Keratinocyte (primary cell): ENCODE data around the gene DMPK. TPM values are rescaled to one million over a fixed set of nuclear protein-coding genes. Genes with fewer than 3 reads are reported as not detected.

Experiments used
- DNase-seq: peaks from one replicate; pipeline ENCODE4 v3.0.0-alpha.2; 2011; ENCODE audit warnings: low read depth, missing footprints, low spot score
- FAIRE-seq: peaks from 2 replicates; lab custom pipeline; 2011; peaks lifted over from hg19 to GRCh38; lab: Jason Lieb, UNC
- H2AFZ ChIP-seq: 2 replicates; pipeline ENCODE4 v1.6.0; 2012; ENCODE audit warnings: low read length, control low read depth, inconsistent platforms; ENCODE audit not compliant: control insufficient read depth
- H3K27ac ChIP-seq: 2 replicates; pipeline ENCODE4 v1.5.1; 2011; ENCODE audit warnings: low read length; ENCODE audit not compliant: control insufficient read depth, insufficient read depth
- H3K27me3 ChIP-seq: 3 replicates; pipeline ENCODE4 v1.6.0; 2011; ENCODE audit warnings: low read length; ENCODE audit not compliant: control insufficient read depth, insufficient read depth; ENCODE audit errors: extremely low read depth
- H3K36me3 ChIP-seq, 2 experiments: 2 replicates in 1 of 2; 3 replicates in 1 of 2; pipeline ENCODE4 v1.5.1; 2011; ENCODE audit warnings: low read length in 2 of 2, mild to moderate bottlenecking in 1 of 2; ENCODE audit not compliant: control insufficient read depth in 2 of 2, insufficient read depth in 2 of 2; ENCODE audit errors: extremely low read depth in 1 of 2
- H3K4me1 ChIP-seq: 3 replicates; pipeline ENCODE4 v1.5.1; 2011; ENCODE audit warnings: low read length; ENCODE audit not compliant: control insufficient read depth, insufficient read depth; ENCODE audit errors: extremely low read depth
- H3K4me2 ChIP-seq: 3 replicates; pipeline ENCODE4 v1.6.0; 2011; ENCODE audit warnings: low read depth, low read length; ENCODE audit not compliant: control insufficient read depth, insufficient read depth; ENCODE audit errors: extremely low read depth
- H3K4me3 ChIP-seq, 3 experiments: fragments of 200-600 bp in 1 of 3; sonication (generic) in 1 of 3; 2 replicates in 2 of 3; 3 replicates in 1 of 3; pipeline ENCODE4 v1.5.1; 2011 to 2016; ENCODE audit warnings: low read length in 3 of 3, mild to moderate bottlenecking in 3 of 3, control low read depth in 2 of 3, inconsistent platforms in 1 of 3, low read depth in 1 of 3, mixed read lengths in 1 of 3, mixed run types in 1 of 3, moderate library complexity in 1 of 3; ENCODE audit not compliant: control insufficient read depth in 2 of 3, insufficient read depth in 2 of 3; ENCODE audit errors: extremely low read depth in 1 of 3
- H3K79me2 ChIP-seq: 2 replicates; pipeline ENCODE4 v1.6.0; 2012; ENCODE audit warnings: low read length; ENCODE audit not compliant: control insufficient read depth, insufficient read depth
- H3K9ac ChIP-seq: 3 replicates; pipeline ENCODE4 v1.6.0; 2011; ENCODE audit warnings: low read length; ENCODE audit not compliant: control insufficient read depth, insufficient read depth; ENCODE audit errors: extremely low read depth
- H3K9me1 ChIP-seq: 3 replicates; pipeline ENCODE4 v1.6.0; 2011; ENCODE audit warnings: low read length; ENCODE audit not compliant: control insufficient read depth, insufficient read depth; ENCODE audit errors: extremely low read depth
- H3K9me3 ChIP-seq: 2 replicates; pipeline ENCODE4 v1.5.1; 2012; ENCODE audit warnings: low read depth, low read length; ENCODE audit not compliant: control insufficient read depth
- H4K20me1 ChIP-seq: 3 replicates; pipeline ENCODE4 v1.6.0; 2011; ENCODE audit warnings: low read length; ENCODE audit not compliant: control insufficient read depth, insufficient read depth; ENCODE audit errors: extremely low read depth
- EZH2 ChIP-seq: IDR thresholded peaks from one replicate; pipeline ENCODE4 v1.6.1; 2012; ENCODE audit warnings: inconsistent platforms, mild to moderate bottlenecking, low read length, moderate library complexity
- dilution Hi-C: fragments of 300-500 bp; cut with MboI; formaldehyde crosslinking; loops from one replicate; pipeline ENCODE4 v1.7.0; 2020; ENCODE audit warnings: low sequenced_read_pairs; ENCODE audit not compliant: extremely low pct_ligation_motif_present
- polyA plus RNA-seq, 5 experiments: library from polyadenylated mRNA; depleted of rRNA in 3 of 5; stranded (reverse) in 3 of 5; stranded (forward) in 1 of 5; unstranded in 1 of 5; fragments of >200 nt; gene quantifications; 1 replicate in 1 of 5; 2 replicates in 3 of 5; 3 replicates in 1 of 5; pipeline versions ENCODE4 v1.2.1 to v1.2.3, GENCODE V29; 2011 to 2012; ENCODE audit warnings: missing spikeins in 2 of 5, low read depth in 1 of 5, low replicate concordance in 1 of 5
- TF ChIP-seq, protein P1 (sequence below), 3 experiments: IDR thresholded peaks in 1 of 3; conservative IDR thresholded peaks in 1 of 3; optimal IDR thresholded peaks in 1 of 3; 2 replicates in 2 of 3; 3 replicates in 1 of 3; pipeline versions ENCODE3 to v1.5.1; 2011; ENCODE audit warnings: low read length in 3 of 3, mild to moderate bottlenecking in 3 of 3, moderate library complexity in 2 of 3, control low read depth in 1 of 3, inconsistent platforms in 1 of 3; ENCODE audit not compliant: insufficient read depth in 2 of 3; ENCODE audit errors: extremely low read depth in 1 of 3

Gene DMPK
- polyA plus RNA-seq, 1 donor (not counting 4 experiments of a cell fraction or from before 2014, with no cell fraction given), result 7.0 TPM

- no peak for TF ChIP-seq EZH2
- TF ChIP-seq, protein P1, sequence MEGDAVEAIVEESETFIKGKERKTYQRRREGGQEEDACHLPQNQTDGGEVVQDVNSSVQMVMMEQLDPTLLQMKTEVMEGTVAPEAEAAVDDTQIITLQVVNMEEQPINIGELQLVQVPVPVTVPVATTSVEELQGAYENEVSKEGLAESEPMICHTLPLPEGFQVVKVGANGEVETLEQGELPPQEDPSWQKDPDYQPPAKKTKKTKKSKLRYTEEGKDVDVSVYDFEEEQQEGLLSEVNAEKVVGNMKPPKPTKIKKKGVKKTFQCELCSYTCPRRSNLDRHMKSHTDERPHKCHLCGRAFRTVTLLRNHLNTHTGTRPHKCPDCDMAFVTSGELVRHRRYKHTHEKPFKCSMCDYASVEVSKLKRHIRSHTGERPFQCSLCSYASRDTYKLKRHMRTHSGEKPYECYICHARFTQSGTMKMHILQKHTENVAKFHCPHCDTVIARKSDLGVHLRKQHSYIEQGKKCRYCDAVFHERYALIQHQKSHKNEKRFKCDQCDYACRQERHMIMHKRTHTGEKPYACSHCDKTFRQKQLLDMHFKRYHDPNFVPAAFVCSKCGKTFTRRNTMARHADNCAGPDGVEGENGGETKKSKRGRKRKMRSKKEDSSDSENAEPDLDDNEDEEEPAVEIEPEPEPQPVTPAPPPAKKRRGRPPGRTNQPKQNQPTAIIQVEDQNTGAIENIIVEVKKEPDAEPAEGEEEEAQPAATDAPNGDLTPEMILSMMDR (optimal IDR thresholded peaks at IDR 0.05 in 1 of 3, IDR thresholded peaks at IDR 0.05 in 1 of 3, conservative IDR thresholded peaks at IDR 0.05 in 1 of 3; ENCODE audit: extremely low read depth in 1 of 3, insufficient read depth in 2 of 3, low read length in 3 of 3), result no peak
- H3K4me1 ChIP-seq, result peaks cover 25% of the 10 kb centered on the region
Measured at GRCh38 chr19:45786533-45786894, 4.2 kb upstream of the DMPK start.

GRCh38 chr19:45785781-45786532 is 3.7 kb upstream of the DMPK start:
- no peaks in the 10 kb centered on the region for H3K27me3 ChIP-seq
- DNase-seq (no peak), FAIRE-seq (no peak)
- H3K79me2 ChIP-seq, result peaks cover 5% of the 10 kb centered on the region
- no peak overlapping the region for H3K4me2 ChIP-seq
- H3K9ac ChIP-seq, result no peak overlapping the region
- peaks cover 11% of the 10 kb centered on the region for H4K20me1 ChIP-seq
- no peaks in the 10 kb centered on the region for H3K9me1 ChIP-seq
- H2AFZ ChIP-seq, result no peak overlapping the region
- dilution Hi-C loops, result no loop called here
- no peak for TF ChIP-seq EZH2
- TF ChIP-seq, protein P1 (optimal IDR thresholded peaks at IDR 0.05 in 1 of 3, IDR thresholded peaks at IDR 0.05 in 1 of 3, conservative IDR thresholded peaks at IDR 0.05 in 1 of 3; ENCODE audit: extremely low read depth in 1 of 3, insufficient read depth in 2 of 3, low read length in 3 of 3), result no peak
- no peak overlapping the region for H3K27ac ChIP-seq
- H3K9me3 ChIP-seq, result no peaks in the 10 kb centered on the region
- peaks cover 9 to 40% of the 10 kb centered on the region in 2 experiments for H3K36me3 ChIP-seq
- H3K4me1 ChIP-seq, result peaks cover 24% of the 10 kb centered on the region
- no peak overlapping the region for H3K4me3 ChIP-seq

More at GRCh38 chr19:45786533-45786894, 4.2 kb upstream of the DMPK start:
- H3K27ac ChIP-seq, result no peak overlapping the region
- no peak overlapping the region for H2AFZ ChIP-seq
- peaks cover 10% of the 10 kb centered on the region for H3K79me2 ChIP-seq
- FAIRE-seq (no peak), DNase-seq (no peak)
- H3K9me3 ChIP-seq, result no peaks in the 10 kb centered on the region
- no peaks in the 10 kb centered on the region for H3K9me1 ChIP-seq
- no peaks in the 10 kb centered on the region for H3K27me3 ChIP-seq
- H3K4me3 ChIP-seq, result no peak overlapping the region
- no peak overlapping the region for H3K4me2 ChIP-seq
- peaks cover 8% of the 10 kb centered on the region for H4K20me1 ChIP-seq
- peaks cover 9 to 42% of the 10 kb centered on the region in 2 experiments for H3K36me3 ChIP-seq
- no peak overlapping the region for H3K9ac ChIP-seq
- dilution Hi-C loops, result no loop called here
